SK-N-SH treated with all-trans-retinoic acid at 6 μM for 48 hours (cell line): ENCODE results near the gene AQP4.

Experiments used
- ATAC-seq: fragments of 200-7000 bp; cut with Tn5 transposase; 3 replicates; pipeline ENCODE4 v1.9.1; 2020; ENCODE audit warnings: mild to moderate bottlenecking, moderate library complexity
- ARNTL ChIP-seq: fragments of 450-650 bp; formaldehyde crosslinking; IDR thresholded peaks from 2 replicates; pipeline ENCODE4 v1.5.0; 2020; ENCODE audit warnings: low read depth, mild to moderate bottlenecking, moderate library complexity, borderline replicate concordance
- BACH2 ChIP-seq: fragments of 250-450 bp; sonication (Bioruptor Pico); IDR thresholded peaks from 2 replicates; pipeline ENCODE4 v1.9.0; 2021; ENCODE audit warnings: mild to moderate bottlenecking, borderline replicate concordance
- CSDC2 ChIP-seq: fragments of 250-450 bp; sonication (Bioruptor Pico); IDR thresholded peaks from 2 replicates; pipeline ENCODE4 v1.5.0; 2020; ENCODE audit warnings: mild to moderate bottlenecking, moderate library complexity
- CSRNP3 ChIP-seq: fragments of 250-450 bp; sonication (Bioruptor Pico); IDR thresholded peaks from 2 replicates; pipeline ENCODE4 v1.5.1; 2021; ENCODE audit warnings: mild to moderate bottlenecking, moderate library complexity
- ESRRG ChIP-seq: fragments of 250-450 bp; sonication (Bioruptor Pico); IDR thresholded peaks from 2 replicates; pipeline ENCODE4 v1.6.1; 2021; ENCODE audit warnings: mild to moderate bottlenecking
- GLIS3 ChIP-seq: fragments of 250-450 bp; sonication (Bioruptor Pico); IDR thresholded peaks from 2 replicates; pipeline ENCODE4 v1.5.0; 2020; ENCODE audit warnings: mild to moderate bottlenecking, moderate library complexity
- ISL1 ChIP-seq: fragments of 250-450 bp; sonication (Bioruptor Pico); IDR thresholded peaks from 2 replicates; pipeline ENCODE4 v2.1.2; 2022; ENCODE audit warnings: mild to moderate bottlenecking, moderate library complexity
- OSR1 ChIP-seq: fragments of 250-450 bp; sonication (Bioruptor Pico); IDR thresholded peaks from 2 replicates; pipeline ENCODE4 v1.8.0; 2022; ENCODE audit warnings: moderate library complexity, mild to moderate bottlenecking, inconsistent platforms
- PPARA ChIP-seq: fragments of 250-450 bp; sonication (Bioruptor Pico); IDR thresholded peaks from 2 replicates; pipeline ENCODE4 v1.5.0; 2020; ENCODE audit warnings: mild to moderate bottlenecking, borderline replicate concordance
- SNAI2 ChIP-seq: fragments of 250-450 bp; sonication (Bioruptor Pico); IDR thresholded peaks from 2 replicates; pipeline ENCODE4 v1.5.0; 2020; ENCODE audit warnings: mild to moderate bottlenecking, moderate library complexity
- TCF4 ChIP-seq: fragments of 250-450 bp; sonication (Bioruptor Pico); IDR thresholded peaks from 2 replicates; pipeline ENCODE4 v1.8.0; 2021; ENCODE audit warnings: mild to moderate bottlenecking, moderate library complexity, borderline replicate concordance
- TOX ChIP-seq: fragments of 250-450 bp; sonication (Bioruptor Pico); IDR thresholded peaks from 2 replicates; pipeline ENCODE4 v1.8.0; 2021; ENCODE audit warnings: mild to moderate bottlenecking, moderate library complexity, borderline replicate concordance
- TSHZ2 ChIP-seq: fragments of 250-450 bp; sonication (Bioruptor Pico); IDR thresholded peaks from 2 replicates; pipeline ENCODE4 v1.5.0; 2020; ENCODE audit warnings: mild to moderate bottlenecking, moderate library complexity
- ZC3H10 ChIP-seq: fragments of 250-450 bp; sonication (Bioruptor Pico); IDR thresholded peaks from 2 replicates; pipeline ENCODE4 v1.5.1; 2021; ENCODE audit warnings: mild to moderate bottlenecking, moderate library complexity
- ZFP3 ChIP-seq: fragments of 250-450 bp; sonication (Bioruptor Pico); IDR thresholded peaks from 2 replicates; pipeline ENCODE4 v1.5.0; 2020; ENCODE audit warnings: mild to moderate bottlenecking, moderate library complexity
- ZFP30 ChIP-seq: fragments of 450-650 bp; formaldehyde crosslinking; IDR thresholded peaks from 2 replicates; pipeline ENCODE4 v1.5.0; 2022; ENCODE audit warnings: mild to moderate bottlenecking, moderate library complexity
- ZNF565 ChIP-seq: fragments of 450-650 bp; formaldehyde crosslinking; conservative IDR thresholded peaks from 2 replicates; pipeline ENCODE4 v1.5.0; 2020; ENCODE audit warnings: low read depth, mild to moderate bottlenecking, moderate library complexity
- ZNF8 ChIP-seq: fragments of 450-650 bp; formaldehyde crosslinking; IDR thresholded peaks from 2 replicates; pipeline ENCODE4 v1.5.0; 2020; ENCODE audit warnings: mild to moderate bottlenecking, moderate library complexity
- TF ChIP-seq, protein P1 (sequence below): fragments of 250-450 bp; sonication (Bioruptor Pico); IDR thresholded peaks from 2 replicates; pipeline ENCODE4 v1.8.0; 2021; ENCODE audit warnings: low read depth, mild to moderate bottlenecking, moderate library complexity, borderline replicate concordance
- TF ChIP-seq, protein P2 (sequence below): fragments of 250-450 bp; sonication (Bioruptor Pico); IDR thresholded peaks from 2 replicates; pipeline ENCODE4 v1.5.1; 2020; ENCODE audit warnings: low read depth, mild to moderate bottlenecking, moderate library complexity

AQP4 gene

DNA sequence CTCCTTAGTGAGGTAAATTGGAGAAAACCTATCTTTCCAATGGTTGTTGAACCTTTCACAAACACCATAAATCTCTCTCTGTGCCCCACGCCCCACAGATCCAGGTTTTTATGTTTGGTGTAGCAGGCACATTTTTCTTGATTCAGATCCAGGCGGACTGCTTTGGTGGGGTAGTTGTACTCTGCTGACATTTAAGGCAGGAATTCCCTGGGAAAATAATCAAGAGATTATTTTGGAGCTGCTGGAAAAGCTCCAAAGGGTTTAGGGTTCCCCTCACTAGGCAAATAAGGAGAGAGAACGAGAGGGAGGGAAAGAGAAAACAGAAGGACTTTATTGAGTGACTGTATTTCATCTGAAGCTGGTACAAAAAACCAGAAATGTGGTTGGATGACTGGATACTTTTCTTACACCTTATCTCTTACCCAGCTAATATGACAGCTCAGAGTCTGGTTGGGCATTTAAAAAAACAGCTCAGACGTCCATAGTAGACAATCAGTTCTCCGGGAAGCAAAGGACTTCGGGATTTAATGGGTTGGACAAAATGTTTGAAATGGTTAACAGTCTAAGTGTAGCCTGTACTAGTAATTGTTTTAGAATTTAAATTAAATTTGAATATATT is 3.6 kb upstream of the AQP4 start (continued):
- no peak for TF ChIP-seq ZNF8
- TF ChIP-seq ZC3H10 (CRISPR knock-in tag): no peak
- TF ChIP-seq CSDC2 (CRISPR knock-in tag): no peak
- TF ChIP-seq GLIS3 (CRISPR knock-in tag): no peak
- TF ChIP-seq ZNF565 (CRISPR knock-in tag): no peak
- no peak for TF ChIP-seq ARNTL (CRISPR knock-in tag)
- TF ChIP-seq BACH2: no peak
- TF ChIP-seq, protein P1, sequence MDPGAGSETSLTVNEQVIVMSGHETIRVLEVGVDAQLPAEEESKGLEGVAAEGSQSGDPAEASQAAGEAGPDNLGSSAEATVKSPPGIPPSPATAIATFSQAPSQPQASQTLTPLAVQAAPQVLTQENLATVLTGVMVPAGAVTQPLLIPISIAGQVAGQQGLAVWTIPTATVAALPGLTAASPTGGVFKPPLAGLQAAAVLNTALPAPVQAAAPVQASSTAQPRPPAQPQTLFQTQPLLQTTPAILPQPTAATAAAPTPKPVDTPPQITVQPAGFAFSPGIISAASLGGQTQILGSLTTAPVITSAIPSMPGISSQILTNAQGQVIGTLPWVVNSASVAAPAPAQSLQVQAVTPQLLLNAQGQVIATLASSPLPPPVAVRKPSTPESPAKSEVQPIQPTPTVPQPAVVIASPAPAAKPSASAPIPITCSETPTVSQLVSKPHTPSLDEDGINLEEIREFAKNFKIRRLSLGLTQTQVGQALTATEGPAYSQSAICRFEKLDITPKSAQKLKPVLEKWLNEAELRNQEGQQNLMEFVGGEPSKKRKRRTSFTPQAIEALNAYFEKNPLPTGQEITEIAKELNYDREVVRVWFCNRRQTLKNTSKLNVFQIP (CRISPR knock-in tag): no peak

DNA sequence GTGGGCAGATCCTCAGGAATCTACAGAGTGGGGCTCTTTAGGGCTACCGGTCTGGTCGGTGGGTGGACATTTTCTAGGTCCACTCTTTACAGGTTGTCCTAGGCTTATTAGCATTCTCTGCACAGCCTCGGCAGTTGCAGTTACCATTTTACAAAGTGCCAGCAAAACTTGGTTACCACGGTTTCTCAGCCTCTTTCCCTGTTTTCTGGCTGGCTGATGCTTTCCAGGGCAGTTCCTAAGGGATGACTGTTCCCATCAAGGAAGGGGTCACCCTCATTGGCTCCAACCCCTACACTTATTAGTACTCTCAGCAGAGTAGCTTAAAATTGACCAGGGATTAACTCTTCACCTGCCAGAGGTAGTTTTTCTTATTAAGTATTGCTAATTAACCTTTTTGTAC is 2.0 kb upstream of the AQP4 start:
- no peak for TF ChIP-seq ISL1 (CRISPR knock-in tag)
- TF ChIP-seq GLIS3 (CRISPR knock-in tag): no peak
- no peak for TF ChIP-seq OSR1
- no peak for TF ChIP-seq ARNTL (CRISPR knock-in tag)
- TF ChIP-seq, protein P1 (CRISPR knock-in tag): no peak
- no peak for TF ChIP-seq TSHZ2 (CRISPR knock-in tag)
- TF ChIP-seq ZFP3: no peak
- TF ChIP-seq, protein P2, sequence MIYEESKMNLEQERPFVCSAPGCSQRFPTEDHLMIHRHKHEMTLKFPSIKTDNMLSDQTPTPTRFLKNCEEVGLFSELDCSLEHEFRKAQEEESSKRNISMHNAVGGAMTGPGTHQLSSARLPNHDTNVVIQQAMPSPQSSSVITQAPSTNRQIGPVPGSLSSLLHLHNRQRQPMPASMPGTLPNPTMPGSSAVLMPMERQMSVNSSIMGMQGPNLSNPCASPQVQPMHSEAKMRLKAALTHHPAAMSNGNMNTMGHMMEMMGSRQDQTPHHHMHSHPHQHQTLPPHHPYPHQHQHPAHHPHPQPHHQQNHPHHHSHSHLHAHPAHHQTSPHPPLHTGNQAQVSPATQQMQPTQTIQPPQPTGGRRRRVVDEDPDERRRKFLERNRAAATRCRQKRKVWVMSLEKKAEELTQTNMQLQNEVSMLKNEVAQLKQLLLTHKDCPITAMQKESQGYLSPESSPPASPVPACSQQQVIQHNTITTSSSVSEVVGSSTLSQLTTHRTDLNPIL (CRISPR knock-in tag): no peak
- no peak for TF ChIP-seq PPARA (CRISPR knock-in tag)
- no peak for TF ChIP-seq TCF4 (CRISPR knock-in tag)
- no peak for ATAC-seq

- TF ChIP-seq ZNF8 (no peak), ARNTL (CRISPR knock-in tag) (no peak), ZFP3 (no peak), ESRRG (no peak), TOX (CRISPR knock-in tag) (no peak), GLIS3 (CRISPR knock-in tag) (no peak), CSRNP3 (CRISPR knock-in tag) (no peak), ZFP30 (CRISPR knock-in tag) (no peak), BACH2 (no peak), SNAI2 (CRISPR knock-in tag) (no peak)
- no peak for ATAC-seq
Measured at GRCh38 chr18:26864658-26865057, 849 bp downstream of the AQP4 start.
